Measurements from ENCODE around the gene TP73.

Gene TP73

DNA sequence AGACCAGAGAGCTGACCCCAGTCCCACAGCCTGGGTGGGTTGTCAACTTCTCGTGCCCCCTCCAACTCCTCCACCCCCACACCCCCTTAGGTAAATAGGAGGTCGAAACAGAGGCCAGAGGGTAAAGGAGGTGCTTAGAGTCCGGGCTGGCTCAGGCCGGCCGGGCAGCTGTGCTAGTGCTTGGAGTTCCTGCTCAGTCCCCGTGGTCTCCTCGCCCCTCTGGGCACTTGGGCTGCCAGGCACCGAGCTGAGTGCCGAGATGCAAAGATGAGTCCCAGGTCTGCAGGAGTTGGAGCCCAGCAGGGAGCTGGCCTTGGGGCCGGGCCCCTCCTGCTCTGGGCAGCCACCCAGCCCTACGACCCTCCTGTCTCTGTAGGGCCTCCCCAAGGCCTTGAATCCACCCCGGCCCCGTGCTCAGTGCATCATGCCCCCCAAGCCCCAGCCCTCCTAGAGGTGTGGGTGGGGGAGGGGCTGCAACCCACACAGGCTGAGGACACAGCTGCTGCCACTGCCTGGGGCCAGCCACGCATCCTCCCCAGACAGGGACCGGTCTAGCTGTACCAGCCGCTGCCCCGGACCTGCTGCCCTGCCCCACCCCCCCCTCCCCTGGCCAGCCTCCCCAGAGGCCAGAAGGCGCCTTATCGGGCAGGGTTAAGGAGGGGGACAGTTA lies 122.1 kb downstream of the TP73 start:
- Histone ChIP-seq H3K4me1 (ENCODE audit: control insufficient read depth, insufficient read depth, low read length) (peaks cover 37% of the 10 kb centered on the region), H3K9me3 (ENCODE audit: control insufficient read depth, insufficient read depth, low read depth, low read length) (no peaks in the 10 kb centered on the region), H3K27ac (ENCODE audit: low read depth, low read length) (no peak overlapping the region), H3K27me3 (ENCODE audit: control insufficient read depth, insufficient read depth, low read length) (no peaks in the 10 kb centered on the region; the same call in 1 of the 2 replicates), H3K4me3 (ENCODE audit: low read depth, low read length) (no peak overlapping the region), H3K36me3 (ENCODE audit: control insufficient read depth, insufficient read depth, low read length) (peaks cover 14% of the 10 kb centered on the region), H3K9ac (ENCODE audit: low read length) (no peak overlapping the region)

DNA sequence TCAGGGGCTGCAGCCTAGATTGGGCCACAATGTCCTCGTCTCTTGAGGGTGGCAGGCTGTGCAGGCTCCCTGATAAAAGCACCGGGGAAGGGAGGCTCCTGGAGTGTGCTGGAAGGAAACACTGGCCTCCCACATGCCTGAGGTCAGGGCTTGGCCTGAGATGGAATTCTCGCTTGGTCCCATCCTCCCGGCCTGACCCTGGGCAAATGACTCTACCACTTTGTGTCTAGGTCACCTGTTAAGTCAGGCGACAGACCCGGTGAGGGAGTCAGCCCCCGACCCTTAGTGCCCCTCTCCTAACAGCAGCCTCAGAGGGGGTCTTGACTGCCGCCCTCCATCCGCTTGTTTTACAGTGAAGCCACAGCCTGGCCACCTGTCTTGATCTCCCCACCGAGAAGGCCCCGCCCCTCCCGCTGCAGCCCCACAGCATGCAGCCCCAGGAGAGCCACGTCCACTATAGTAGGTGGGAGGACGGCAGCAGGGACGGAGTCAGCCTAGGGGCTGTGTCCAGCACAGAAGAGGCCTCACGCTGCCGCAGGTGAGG lies 122.7 kb downstream of the TP73 start:
- H3K27ac ChIP-seq (ENCODE audit: low read depth, low read length) = no peak overlapping the region
- H3K27me3 ChIP-seq (ENCODE audit: control insufficient read depth, insufficient read depth, low read length) = no peaks in the 10 kb centered on the region; the same call in 1 of the 2 replicates
- no peaks in the 10 kb centered on the region for H3K9me3 ChIP-seq (ENCODE audit: control insufficient read depth, insufficient read depth, low read depth, low read length)

DNA sequence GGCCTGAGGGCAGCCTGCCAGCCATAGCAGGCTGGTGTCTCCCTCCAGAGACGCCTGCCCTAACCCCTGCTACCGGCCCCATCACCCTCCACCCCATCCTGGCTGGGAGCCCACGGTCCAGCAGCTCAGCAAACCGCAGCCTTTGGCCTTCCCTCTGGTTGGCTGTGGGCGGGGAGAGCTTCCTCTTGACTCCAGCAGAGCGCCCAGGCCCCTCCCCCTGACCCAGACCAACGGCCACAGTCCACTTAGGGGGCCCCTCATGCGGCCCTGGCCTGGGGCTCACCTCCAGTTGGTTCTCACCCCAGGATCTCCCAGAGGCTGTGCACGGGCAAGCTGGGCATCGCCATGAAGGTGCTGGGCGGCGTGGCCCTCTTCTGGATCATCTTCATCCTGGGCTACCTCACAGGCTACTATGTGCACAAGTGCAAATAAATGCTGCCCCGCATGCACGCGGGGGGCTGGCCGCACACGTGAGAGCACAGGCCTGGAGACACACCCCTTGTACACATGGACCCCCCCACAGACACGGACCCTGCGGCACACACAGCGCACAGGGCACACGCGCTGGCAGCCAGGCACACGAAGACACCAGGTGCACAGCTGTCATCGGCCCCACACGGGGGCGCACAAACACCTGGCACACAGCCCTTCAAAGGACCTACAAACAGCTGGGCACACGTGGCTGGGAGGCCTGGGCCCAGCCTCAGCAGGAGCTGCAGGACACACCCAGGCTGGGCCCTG lies 123.3 kb downstream of the TP73 start:
- Histone ChIP-seq H3K4me3 (ENCODE audit: low read depth, low read length) (no peak overlapping the region), H3K9me3 (ENCODE audit: control insufficient read depth, insufficient read depth, low read depth, low read length) (no peaks in the 10 kb centered on the region), H3K9ac (ENCODE audit: low read length) (no peak overlapping the region), H3K27me3 (ENCODE audit: control insufficient read depth, insufficient read depth, low read length) (no peaks in the 10 kb centered on the region; the same call in 1 of the 2 replicates), H3K36me3 (ENCODE audit: control insufficient read depth, insufficient read depth, low read length) (peaks cover 27% of the 10 kb centered on the region), H3K27ac (ENCODE audit: low read depth, low read length) (no peak overlapping the region), H3K4me1 (ENCODE audit: control insufficient read depth, insufficient read depth, low read length) (peaks cover 37% of the 10 kb centered on the region)

More for the DNA sequence above, 122.7 kb downstream of the TP73 start:
- Histone ChIP-seq H3K36me3 (ENCODE audit: control insufficient read depth, insufficient read depth, low read length) (peaks cover 20% of the 10 kb centered on the region), H3K9ac (ENCODE audit: low read length) (no peak overlapping the region), H3K4me3 (ENCODE audit: low read depth, low read length) (no peak overlapping the region), H3K4me1 (ENCODE audit: control insufficient read depth, insufficient read depth, low read length) (peaks cover 37% of the 10 kb centered on the region)

DNA sequence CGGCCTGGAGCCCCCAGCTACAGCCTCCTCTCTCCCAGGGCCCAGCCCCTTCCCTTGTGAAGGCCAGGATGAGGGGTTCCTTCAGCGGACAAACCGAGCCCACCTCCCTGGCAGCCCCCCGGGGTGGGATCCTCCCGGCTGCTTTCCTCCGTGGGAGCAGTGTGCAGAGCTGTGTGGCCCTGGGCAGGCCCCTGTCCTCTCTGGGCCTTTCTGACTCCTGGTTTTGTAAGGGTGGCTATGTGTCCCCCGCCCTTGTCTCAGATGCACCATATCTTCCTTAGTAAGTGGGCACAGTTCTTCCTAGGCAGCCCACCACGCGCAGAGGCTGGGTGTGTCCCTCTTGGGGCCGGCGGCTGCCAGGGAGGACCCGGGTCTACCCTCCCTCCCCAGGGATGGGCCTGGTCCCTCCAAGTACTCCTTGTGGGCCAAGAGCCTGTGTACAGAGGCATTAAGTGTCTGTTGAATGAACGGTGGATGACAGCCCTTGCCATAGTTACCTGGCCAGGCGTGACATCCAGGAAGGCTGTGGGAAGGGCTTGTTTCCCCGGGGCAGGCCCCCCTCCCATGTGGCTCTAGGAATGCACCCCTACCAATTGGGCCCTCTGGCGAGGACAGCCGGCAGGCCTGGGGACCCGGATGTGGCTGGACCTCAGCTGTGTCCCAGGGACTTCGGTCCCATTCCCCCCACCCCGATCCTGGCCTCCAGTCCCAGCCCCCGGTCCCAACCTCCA lies 124.1 kb downstream of the TP73 start:
- Histone ChIP-seq H3K4me3 (ENCODE audit: low read depth, low read length) (no peak overlapping the region), H3K27me3 (ENCODE audit: control insufficient read depth, insufficient read depth, low read length) (no peaks in the 10 kb centered on the region; the same call in 1 of the 2 replicates), H3K36me3 (ENCODE audit: control insufficient read depth, insufficient read depth, low read length) (peaks cover 34% of the 10 kb centered on the region), H3K9me3 (ENCODE audit: control insufficient read depth, insufficient read depth, low read depth, low read length) (no peaks in the 10 kb centered on the region), H3K27ac (ENCODE audit: low read depth, low read length) (no peak overlapping the region), H3K4me1 (ENCODE audit: control insufficient read depth, insufficient read depth, low read length) (peaks cover 33% of the 10 kb centered on the region), H3K9ac (ENCODE audit: low read length) (no peak overlapping the region)

DNA sequence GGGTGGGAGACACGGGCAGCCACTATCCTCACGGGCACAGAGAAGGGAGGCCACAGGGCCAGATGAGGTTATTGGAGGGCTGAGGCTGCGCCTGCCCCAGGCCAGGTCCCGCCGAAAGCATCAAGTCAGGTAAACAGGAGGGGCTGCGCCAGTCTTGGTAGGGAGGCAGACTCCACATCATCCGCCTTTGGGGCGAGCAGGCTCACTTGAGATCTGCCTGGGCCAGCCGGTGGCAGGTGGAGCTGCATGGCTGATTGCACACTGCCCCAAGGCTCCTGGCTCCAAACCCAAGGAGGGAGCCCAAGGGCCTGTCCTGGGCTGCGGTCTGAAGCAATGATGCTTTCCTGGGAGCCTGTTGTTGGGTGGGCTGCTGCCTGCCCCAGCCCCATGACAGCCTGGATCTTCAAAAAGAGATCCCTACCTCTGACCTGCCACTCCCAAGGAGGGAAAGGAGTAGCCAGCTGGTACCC lies 124.8 kb downstream of the TP73 start:
- Histone ChIP-seq H3K36me3 (ENCODE audit: control insufficient read depth, insufficient read depth, low read length) (peaks cover 41% of the 10 kb centered on the region), H3K4me3 (ENCODE audit: low read depth, low read length) (no peak overlapping the region), H3K27me3 (ENCODE audit: control insufficient read depth, insufficient read depth, low read length) (no peaks in the 10 kb centered on the region; the same call in 1 of the 2 replicates), H3K4me1 (ENCODE audit: control insufficient read depth, insufficient read depth, low read length) (peaks cover 30% of the 10 kb centered on the region), H3K9ac (ENCODE audit: low read length) (no peak overlapping the region), H3K27ac (ENCODE audit: low read depth, low read length) (no peak overlapping the region), H3K9me3 (ENCODE audit: control insufficient read depth, insufficient read depth, low read depth, low read length) (no peaks in the 10 kb centered on the region)

DNA sequence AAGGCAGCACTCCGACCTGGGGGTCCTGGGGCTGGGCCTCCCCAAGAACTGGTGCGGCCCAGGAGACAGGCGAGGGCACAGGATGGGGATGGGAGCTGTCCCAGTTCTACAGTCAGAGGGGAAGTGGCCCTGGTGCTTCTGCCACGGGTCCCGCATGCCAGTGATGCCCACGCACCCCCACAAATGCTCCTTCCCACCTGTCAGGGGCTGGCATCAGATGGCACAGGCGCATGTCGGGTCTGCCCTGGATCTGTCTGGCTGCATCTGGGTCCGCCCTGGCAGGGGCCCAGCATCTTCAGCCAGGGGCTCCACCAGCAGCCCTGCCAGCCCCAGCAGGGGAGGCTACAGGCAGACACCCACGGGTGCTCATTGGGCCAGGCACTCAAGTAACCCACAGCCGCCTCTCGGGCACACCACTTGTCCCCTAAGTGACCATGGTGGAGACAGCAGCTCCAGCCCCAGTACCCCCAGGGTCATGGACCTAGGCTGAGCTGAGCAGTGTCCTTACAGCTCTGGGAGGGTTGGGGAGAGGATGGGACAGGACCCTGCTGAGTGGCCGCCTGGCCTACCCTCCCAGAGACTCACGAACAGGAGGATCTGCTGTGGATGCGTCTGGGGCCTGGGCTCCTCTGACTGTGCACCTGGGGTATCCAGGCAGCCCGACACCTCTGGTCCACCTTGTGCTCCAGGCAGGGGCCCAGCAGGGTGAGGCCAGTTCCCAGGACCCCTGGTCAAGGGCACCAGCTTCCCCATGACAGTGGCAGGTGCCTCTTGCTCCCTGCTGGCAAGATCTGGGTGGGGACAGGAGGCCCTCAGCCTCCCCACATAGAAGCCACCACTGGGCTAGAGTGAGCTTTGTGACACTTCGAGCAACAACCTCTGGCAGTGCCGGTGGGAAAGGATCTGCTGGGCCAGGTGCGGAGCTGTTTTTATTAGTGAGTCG lies 125.6 kb downstream of the TP73 start:
- H3K27ac ChIP-seq (ENCODE audit: low read depth, low read length) = no peak overlapping the region
- H3K9me3 ChIP-seq (ENCODE audit: control insufficient read depth, insufficient read depth, low read depth, low read length) = no peaks in the 10 kb centered on the region
- no peak overlapping the region for H3K9ac ChIP-seq (ENCODE audit: low read length)
- no peak overlapping the region for H3K4me3 ChIP-seq (ENCODE audit: low read depth, low read length)
- H3K4me1 ChIP-seq (ENCODE audit: control insufficient read depth, insufficient read depth, low read length) = peaks cover 29% of the 10 kb centered on the region
- H3K36me3 ChIP-seq (ENCODE audit: control insufficient read depth, insufficient read depth, low read length) = peaks cover 49% of the 10 kb centered on the region
- no peaks in the 10 kb centered on the region; the same call in 1 of the 2 replicates for H3K27me3 ChIP-seq (ENCODE audit: control insufficient read depth, insufficient read depth, low read length)

DNA sequence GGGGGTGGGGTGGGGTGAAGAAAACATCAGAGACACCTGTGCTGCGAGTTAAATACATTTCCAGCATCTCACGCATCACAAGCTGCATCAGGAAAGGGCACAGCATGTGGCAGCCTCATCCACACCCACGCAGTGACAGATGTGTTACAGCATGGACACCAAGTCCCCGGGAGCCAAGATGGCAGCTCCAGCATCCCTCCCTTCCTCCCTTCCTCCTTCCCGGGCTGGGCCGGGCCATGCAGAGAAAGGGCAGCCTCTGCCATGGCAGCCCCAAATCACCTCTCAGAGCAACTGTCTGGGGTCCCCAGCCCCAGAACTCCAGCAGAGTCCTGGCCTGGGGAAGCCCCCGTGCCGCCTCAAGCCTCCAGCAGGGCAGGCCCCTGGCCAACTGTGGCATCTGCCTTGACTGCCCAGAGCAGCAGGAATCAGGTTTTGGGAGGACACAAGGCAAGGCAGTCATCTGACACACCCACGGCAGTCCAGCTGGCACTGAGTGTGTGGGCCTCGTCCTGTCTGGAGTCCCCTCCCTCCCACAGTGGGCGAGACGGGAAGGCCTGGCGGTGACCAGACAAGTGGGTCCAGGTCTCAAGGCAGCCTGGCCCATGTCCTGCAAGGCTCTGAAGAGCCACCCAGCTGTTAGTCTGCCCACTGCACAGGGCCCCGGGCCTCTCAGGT lies 126.4 kb downstream of the TP73 start:
- Histone ChIP-seq H3K36me3 (ENCODE audit: control insufficient read depth, insufficient read depth, low read length) (peaks cover 56% of the 10 kb centered on the region), H3K27ac (ENCODE audit: low read depth, low read length) (no peak overlapping the region), H3K4me1 (ENCODE audit: control insufficient read depth, insufficient read depth, low read length) (peaks cover 21% of the 10 kb centered on the region)

DNA sequence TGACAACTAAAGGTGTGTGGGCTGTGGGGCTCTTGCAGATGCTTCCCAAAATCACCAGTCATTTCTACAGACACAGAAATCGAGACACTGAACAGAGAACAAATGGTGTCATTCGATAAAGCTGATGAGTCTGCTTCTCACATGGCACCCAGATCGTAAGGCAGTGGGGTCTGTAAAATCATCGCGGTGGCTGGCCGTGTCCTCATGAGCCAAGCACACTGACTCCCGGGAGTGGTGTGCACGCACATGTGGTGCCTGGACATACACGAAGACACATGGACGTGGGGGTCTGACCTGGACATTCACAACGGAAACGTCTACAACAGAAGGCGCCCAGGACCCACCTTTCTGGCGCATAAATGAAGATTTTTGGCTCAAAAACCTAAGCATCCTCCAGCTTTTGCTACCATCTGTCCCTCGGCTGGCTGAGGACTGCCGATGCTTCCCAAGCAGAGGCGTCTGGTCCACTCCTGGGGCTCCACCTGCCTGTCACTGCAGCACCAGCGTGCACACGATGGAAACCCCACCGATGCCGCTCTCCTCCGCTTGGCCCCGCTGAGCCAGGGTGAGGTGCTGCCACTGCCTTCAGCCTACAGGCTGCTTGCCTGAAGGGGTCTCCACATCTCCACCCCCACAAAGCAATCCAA lies 127.1 kb downstream of the TP73 start:
- Histone ChIP-seq H3K27me3 (ENCODE audit: control insufficient read depth, insufficient read depth, low read length) (no peaks in the 10 kb centered on the region), H3K9ac (ENCODE audit: low read length) (no peak overlapping the region), H3K9me3 (ENCODE audit: control insufficient read depth, insufficient read depth, low read depth, low read length) (no peaks in the 10 kb centered on the region), H3K4me1 (ENCODE audit: control insufficient read depth, insufficient read depth, low read length) (peaks cover 17% of the 10 kb centered on the region), H3K27ac (ENCODE audit: low read depth, low read length) (no peak overlapping the region), H3K4me3 (ENCODE audit: low read depth, low read length) (no peak overlapping the region), H3K36me3 (ENCODE audit: control insufficient read depth, insufficient read depth, low read length) (peaks cover 62% of the 10 kb centered on the region)

More for the DNA sequence above, 126.4 kb downstream of the TP73 start:
- Histone ChIP-seq H3K27me3 (ENCODE audit: control insufficient read depth, insufficient read depth, low read length) (no peaks in the 10 kb centered on the region), H3K9ac (ENCODE audit: low read length) (no peak overlapping the region), H3K9me3 (ENCODE audit: control insufficient read depth, insufficient read depth, low read depth, low read length) (no peaks in the 10 kb centered on the region), H3K4me3 (ENCODE audit: low read depth, low read length) (no peak overlapping the region)

DNA sequence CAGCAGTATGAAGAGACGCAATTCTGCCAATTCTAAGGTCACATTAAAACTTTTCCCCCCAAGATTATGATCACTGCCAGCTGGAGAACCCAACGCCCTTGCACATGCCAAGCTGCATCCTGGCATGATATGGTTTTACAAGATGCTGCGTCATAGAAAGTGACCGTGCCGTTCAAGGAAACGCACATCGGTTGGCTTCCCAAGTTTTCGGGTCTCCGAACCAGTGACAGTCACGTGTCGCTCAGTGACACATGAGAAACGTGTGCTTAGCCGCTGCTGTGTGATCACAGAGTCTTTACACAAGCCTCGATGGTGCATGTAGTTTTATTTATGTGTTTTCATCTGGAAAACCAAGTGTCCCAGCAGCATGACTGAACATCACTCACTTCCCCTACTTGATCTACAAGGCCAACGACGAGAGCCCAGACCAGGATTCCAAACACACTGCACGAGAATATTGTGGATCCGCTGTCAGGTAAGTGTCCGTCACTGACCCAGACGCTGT lies 127.6 kb downstream of the TP73 start:
- H3K27ac ChIP-seq (ENCODE audit: low read depth, low read length) = no peak overlapping the region
- no peak overlapping the region for H3K4me3 ChIP-seq (ENCODE audit: low read depth, low read length)
- no peak overlapping the region for H3K9ac ChIP-seq (ENCODE audit: low read length)
- H3K36me3 ChIP-seq (ENCODE audit: control insufficient read depth, insufficient read depth, low read length) = peaks cover 67% of the 10 kb centered on the region
- no peaks in the 10 kb centered on the region for H3K27me3 ChIP-seq (ENCODE audit: control insufficient read depth, insufficient read depth, low read length)
- no peaks in the 10 kb centered on the region for H3K9me3 ChIP-seq (ENCODE audit: control insufficient read depth, insufficient read depth, low read depth, low read length)
- H3K4me1 ChIP-seq (ENCODE audit: control insufficient read depth, insufficient read depth, low read length) = peaks cover 14% of the 10 kb centered on the region
